GM12873 (cell line): Measurements from ENCODE around the gene C17orf100.

Experiments
- TF ChIP-seq, protein P1 (sequence below): IDR thresholded peaks from 2 replicates; pipeline ENCODE4 v1.5.1; 2012; ENCODE audit warnings: low read depth, mild to moderate bottlenecking, moderate library complexity, low read length, control low read depth; ENCODE audit not compliant: insufficient read depth; ENCODE audit errors: missing control alignments

Gene C17orf100

DNA sequence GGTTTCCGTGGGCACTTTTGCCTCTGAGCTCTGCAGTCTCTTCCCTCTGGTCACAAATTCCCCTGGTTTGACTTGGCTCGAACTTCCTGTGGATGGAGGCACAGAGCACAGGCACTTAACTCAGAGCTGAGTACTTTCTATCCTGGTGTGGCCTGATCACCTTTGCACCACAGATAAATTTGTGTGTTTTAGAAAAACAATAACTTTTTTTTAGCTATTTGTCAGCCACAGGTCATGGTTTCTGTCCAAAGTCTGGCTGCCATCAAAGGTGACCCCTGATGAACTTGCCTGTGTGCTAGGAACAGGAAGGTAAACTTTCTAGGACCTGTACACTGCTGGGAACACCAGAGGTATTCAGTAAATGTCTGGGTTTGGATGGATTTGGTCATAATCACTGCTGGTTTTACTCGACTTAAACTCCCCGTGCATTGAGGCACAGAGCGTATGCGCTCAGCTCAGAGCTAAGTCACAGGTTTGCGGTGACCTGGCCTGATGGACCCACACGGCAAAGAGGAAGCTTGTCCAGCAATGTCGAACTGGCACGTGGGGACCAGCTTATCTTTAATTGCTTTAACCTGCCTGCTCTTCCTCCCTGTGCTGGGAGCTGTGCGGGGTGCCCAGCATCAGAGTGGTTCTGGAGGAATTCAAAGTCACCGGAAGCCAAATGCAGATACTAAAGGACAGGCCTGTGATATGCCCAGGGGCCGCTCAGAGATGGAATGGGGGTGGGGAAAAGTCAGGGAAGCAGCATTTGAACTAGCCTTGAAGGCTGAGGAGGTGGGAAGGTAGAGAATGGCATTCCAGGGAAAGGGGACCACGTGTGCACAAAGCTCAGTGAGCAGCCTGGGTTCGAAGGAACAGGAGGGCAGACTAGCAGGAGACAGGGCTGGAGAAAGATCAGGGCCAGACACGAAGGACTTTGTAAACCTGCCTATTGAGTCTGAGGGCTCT is 48.7 kb downstream of the C17orf100 start:
- TF ChIP-seq, protein P1, sequence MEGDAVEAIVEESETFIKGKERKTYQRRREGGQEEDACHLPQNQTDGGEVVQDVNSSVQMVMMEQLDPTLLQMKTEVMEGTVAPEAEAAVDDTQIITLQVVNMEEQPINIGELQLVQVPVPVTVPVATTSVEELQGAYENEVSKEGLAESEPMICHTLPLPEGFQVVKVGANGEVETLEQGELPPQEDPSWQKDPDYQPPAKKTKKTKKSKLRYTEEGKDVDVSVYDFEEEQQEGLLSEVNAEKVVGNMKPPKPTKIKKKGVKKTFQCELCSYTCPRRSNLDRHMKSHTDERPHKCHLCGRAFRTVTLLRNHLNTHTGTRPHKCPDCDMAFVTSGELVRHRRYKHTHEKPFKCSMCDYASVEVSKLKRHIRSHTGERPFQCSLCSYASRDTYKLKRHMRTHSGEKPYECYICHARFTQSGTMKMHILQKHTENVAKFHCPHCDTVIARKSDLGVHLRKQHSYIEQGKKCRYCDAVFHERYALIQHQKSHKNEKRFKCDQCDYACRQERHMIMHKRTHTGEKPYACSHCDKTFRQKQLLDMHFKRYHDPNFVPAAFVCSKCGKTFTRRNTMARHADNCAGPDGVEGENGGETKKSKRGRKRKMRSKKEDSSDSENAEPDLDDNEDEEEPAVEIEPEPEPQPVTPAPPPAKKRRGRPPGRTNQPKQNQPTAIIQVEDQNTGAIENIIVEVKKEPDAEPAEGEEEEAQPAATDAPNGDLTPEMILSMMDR, result no peak

DNA sequence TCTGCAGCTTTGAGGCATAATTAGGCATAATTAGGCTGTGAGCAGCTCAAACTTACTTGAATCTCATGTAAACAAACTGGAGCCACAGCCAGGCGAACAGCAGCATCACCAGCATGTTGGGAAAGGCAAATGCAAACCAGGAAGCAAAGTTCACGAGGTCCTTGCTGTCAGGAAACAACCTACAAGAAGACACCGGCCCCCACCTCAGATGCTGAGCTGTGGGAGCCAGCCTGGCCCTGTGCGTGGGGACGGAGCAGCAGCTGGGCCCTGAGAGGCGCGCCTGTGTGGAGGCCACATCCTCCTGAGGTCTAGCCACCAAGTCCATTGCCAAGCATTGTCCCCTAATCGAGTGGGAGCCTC is 49.4 kb downstream of the C17orf100 start:
- TF ChIP-seq, protein P1, result no peak

DNA sequence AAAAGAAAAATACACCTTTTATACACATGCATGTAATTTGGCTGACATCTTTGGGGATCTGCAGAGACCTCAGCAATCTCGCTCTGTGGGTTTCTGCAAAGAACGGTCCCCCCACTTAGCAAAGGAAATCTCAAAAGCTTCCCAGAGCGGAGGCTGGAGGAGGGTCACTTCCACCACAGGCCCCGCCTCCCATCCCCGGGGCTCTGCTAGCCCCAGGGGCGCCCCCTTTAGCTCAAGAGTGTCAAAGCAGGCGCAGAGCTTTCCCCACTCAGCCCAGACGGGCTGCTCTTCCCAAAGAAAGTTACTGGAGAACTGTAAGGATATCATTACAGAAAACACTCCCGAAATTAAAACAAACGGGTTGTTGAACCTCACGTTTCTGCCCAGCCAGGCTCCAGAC is 50.2 kb downstream of the C17orf100 start:
- TF ChIP-seq, protein P1, result peak; percentile 62

DNA sequence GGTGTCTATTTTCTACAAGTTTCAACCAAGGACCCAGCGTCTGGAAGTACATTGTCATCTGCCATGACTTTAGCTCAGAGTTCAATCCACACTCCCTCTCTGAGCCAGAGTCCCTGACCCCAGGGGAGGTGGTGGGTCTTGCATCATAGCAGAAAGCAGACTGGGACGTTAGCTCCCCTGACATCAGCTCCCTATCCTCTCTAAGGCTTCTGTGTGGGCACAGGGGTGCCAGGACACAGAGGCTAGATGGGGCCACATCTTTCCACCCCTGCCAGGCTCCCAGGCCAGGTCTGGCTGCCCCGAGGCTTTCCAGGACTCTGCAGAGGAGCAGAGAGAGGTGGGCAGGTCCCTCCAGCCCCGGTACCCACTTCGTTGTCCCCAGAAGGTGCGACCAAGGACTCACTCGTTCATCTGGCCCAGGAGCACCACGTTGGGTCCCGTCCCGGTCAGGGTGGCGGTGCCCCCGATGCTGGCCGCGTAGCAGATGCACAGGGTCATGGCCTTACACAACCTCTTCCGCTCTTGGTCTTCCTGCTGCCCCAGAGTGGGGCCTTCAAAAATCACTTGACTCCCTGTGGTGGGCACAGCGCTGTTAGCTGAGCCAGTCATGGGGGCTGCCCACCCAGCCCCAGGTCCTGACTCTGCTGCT is 51.1 kb downstream of the C17orf100 start:
- TF ChIP-seq, protein P1, result no peak
